ENCODE measurements around the gene RAMP3. TPM values are rescaled to one million over a fixed set of nuclear protein-coding genes. Genes with fewer than 3 reads are reported as not detected.
A peak's percentile ranks its signal among the peaks of the same experiment; 100 is the strongest.
"Not testable (repeated sequence)": the region's sequence is repeated elsewhere in the genome, so short reads cannot be mapped to it uniquely, and the experiment has no call there.

The RAMP3 gene, protein sequence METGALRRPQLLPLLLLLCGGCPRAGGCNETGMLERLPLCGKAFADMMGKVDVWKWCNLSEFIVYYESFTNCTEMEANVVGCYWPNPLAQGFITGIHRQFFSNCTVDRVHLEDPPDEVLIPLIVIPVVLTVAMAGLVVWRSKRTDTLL
- total RNA-seq: 10 to 100 TPM in 4 of 6 experiments, 1 to 10 TPM in 2; 3.6 to 25.9 (median 23.4) TPM
- long read RNA-seq, transcript RAMP3-201 (3 exons, 1,323 nt): major isoform, 13 of 18 reads
- long read RNA-seq, partial matches to known transcripts: 0 of 18 reads
- long read RNA-seq, other reads (novel, unspliced or antisense): 5 of 18 reads

- ATAC-seq (peak in 3 of 4 donors; percentile 27 to 44 (median 31)), DNase-seq (no peak)
- no peaks in the 10 kb centered on the region for H3K9me3 ChIP-seq
- WGBS (ENCODE audit: insufficient coverage, low coverage, low lambda C conversion rate, missing lambda C conversion rate): 26% methylated on average over 6 of the region's 56 CpGs
- no peaks in the 10 kb centered on the region for H3K4me1 ChIP-seq
- no peaks in the 10 kb centered on the region for H3K27me3 ChIP-seq
- no peaks in the 10 kb centered on the region for H3K36me3 ChIP-seq
- intact Hi-C loops (cut with DNase I): loop anchor here (10.0 kb wide), 2 partner anchors 107 to 707 kb away; no protein-coding TSS in a partner anchor
- H3K4me3 ChIP-seq: peak within 1 kb of the TSS; percentile 23 to 40 (median 38)
- TF ChIP-seq, protein P1, sequence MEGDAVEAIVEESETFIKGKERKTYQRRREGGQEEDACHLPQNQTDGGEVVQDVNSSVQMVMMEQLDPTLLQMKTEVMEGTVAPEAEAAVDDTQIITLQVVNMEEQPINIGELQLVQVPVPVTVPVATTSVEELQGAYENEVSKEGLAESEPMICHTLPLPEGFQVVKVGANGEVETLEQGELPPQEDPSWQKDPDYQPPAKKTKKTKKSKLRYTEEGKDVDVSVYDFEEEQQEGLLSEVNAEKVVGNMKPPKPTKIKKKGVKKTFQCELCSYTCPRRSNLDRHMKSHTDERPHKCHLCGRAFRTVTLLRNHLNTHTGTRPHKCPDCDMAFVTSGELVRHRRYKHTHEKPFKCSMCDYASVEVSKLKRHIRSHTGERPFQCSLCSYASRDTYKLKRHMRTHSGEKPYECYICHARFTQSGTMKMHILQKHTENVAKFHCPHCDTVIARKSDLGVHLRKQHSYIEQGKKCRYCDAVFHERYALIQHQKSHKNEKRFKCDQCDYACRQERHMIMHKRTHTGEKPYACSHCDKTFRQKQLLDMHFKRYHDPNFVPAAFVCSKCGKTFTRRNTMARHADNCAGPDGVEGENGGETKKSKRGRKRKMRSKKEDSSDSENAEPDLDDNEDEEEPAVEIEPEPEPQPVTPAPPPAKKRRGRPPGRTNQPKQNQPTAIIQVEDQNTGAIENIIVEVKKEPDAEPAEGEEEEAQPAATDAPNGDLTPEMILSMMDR (IDR thresholded peaks at IDR 0.05): no peak
- TF ChIP-seq POLR2A (IDR thresholded peaks at IDR 0.05): no peak
- peak within 1 kb of the TSS; percentile 0 to 28 (median 11) for H3K27ac ChIP-seq
These were observed at the start of gene RAMP3 for GRCh38 chr7:45157653-45158401. TSS of gene RAMP3 (plus strand) at chr7:45157791. CDS start at chr7:45157829, 38 bp downstream.

DNA sequence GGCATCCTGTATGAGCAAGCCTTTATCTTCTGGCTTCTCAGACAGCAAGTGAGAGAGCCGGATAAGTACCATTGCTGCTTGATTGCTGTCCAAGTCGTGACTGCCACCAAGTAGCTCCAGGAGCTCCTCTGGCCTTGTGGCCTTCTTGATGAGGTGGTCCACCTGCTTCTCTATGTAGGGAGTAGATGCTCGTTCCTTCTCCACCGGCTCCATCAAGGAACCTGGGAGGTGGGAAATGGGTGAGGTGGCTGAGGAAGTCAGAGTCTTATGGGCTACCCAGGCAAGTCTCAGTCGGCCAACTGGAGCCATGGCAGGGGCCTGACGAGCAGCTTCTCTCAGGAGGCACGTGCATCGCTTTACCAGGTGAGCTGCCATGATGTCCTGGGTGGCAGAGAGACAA, 48.7 kb upstream of the RAMP3 start:
- peaks cover 6 to 53% (median 34%) of the 10 kb centered on the region in 4 donors for H3K36me3 ChIP-seq
- H3K27ac ChIP-seq: no peak overlapping the region
- no peak overlapping the region for H3K4me3 ChIP-seq
- peaks cover 0 to 20% (median 4%) of the 10 kb centered on the region in 4 donors for H3K4me1 ChIP-seq
- TF ChIP-seq, protein P1 (IDR thresholded peaks at IDR 0.05): no peak
- no peak for TF ChIP-seq POLR2A (IDR thresholded peaks at IDR 0.05)
- DNase-seq (no peak), ATAC-seq (no peak)
- WGBS (ENCODE audit: insufficient coverage, low coverage, low lambda C conversion rate, missing lambda C conversion rate): 100% methylated on average over 2 of the region's 8 CpGs
- intact Hi-C loops (cut with DNase I): no loop called here
- no peaks in the 10 kb centered on the region for H3K9me3 ChIP-seq
- H3K27me3 ChIP-seq: no peaks in the 10 kb centered on the region

- peak; percentile 96 to 99 (median 96) for ATAC-seq
- Histone ChIP-seq H3K4me3 (peak within 1 kb of the TSS; percentile 61 to 89 (median 64)), H3K9me3 (no peaks in the 10 kb centered on the region), H3K27ac (peak within 1 kb of the TSS; percentile 82 to 93 (median 88)), H3K4me1 (peaks cover 0 to 20% (median 4%) of the 10 kb centered on the region in 4 donors), H3K36me3 (peaks cover 0 to 26% (median 13%) of the 10 kb centered on the region in 4 donors), H3K27me3 (no peaks in the 10 kb centered on the region)
- intact Hi-C loops (cut with DNase I): no loop called here
- WGBS (ENCODE audit: insufficient coverage, low coverage, low lambda C conversion rate, missing lambda C conversion rate): 0% methylated on average over 13 of the region's 64 CpGs
- peak; percentile 93 for TF ChIP-seq POLR2A (IDR thresholded peaks at IDR 0.05)
- TF ChIP-seq, protein P1 (IDR thresholded peaks at IDR 0.05): peak; percentile 16 to 38 (median 34)
- peak; percentile 96 to 97 (median 96) for DNase-seq
These were observed 46.0 kb upstream of the RAMP3 start, which contains the start of gene TBRG4 for GRCh38 chr7:45111298-45112223. TSS of gene TBRG4 (minus strand) at chr7:45111697. CDS start at chr7:45109237, 2,460 bp downstream.

- intact Hi-C loops (cut with DNase I): no loop called here
- TF ChIP-seq, protein P1 (IDR thresholded peaks at IDR 0.05): no peak
- no peak for TF ChIP-seq POLR2A (IDR thresholded peaks at IDR 0.05)
These were observed 44.9 kb upstream of the RAMP3 start for GRCh38 chr7:45112648-45113047.

GRCh38 chr7:45114257-45114656, 43.3 kb upstream of the RAMP3 start:
- DNase-seq; H3K9me3 ChIP-seq; H3K4me1 ChIP-seq; H3K27ac ChIP-seq; H3K36me3 ChIP-seq; intact Hi-C loops (cut with DNase I); H3K27me3 ChIP-seq; ATAC-seq; H3K4me3 ChIP-seq: not testable (repeated sequence)
- 55% methylated on average over 1 of the region's 1 CpG for WGBS (ENCODE audit: insufficient coverage, low coverage, low lambda C conversion rate, missing lambda C conversion rate)

More at GRCh38 chr7:45112648-45113047, 44.9 kb upstream of the RAMP3 start:
- H3K36me3 ChIP-seq: peaks cover 0 to 15% (median 9%) of the 10 kb centered on the region in 4 donors
- WGBS (ENCODE audit: insufficient coverage, low coverage, low lambda C conversion rate, missing lambda C conversion rate): 80% methylated on average over 1 of the region's 1 CpG
- H3K9me3 ChIP-seq: no peaks in the 10 kb centered on the region
- no peak for DNase-seq
- no peaks in the 10 kb centered on the region for H3K27me3 ChIP-seq
- peak overlapping the region in 2 of 3 donors; percentile 82 to 93 for H3K27ac ChIP-seq
- no peak for ATAC-seq
- H3K4me3 ChIP-seq: peak overlapping the region; percentile 61 to 89 (median 64)
- peaks cover 0 to 20% (median 4%) of the 10 kb centered on the region in 4 donors for H3K4me1 ChIP-seq
